NCI-H1105 treated with DMSO at 0.1 percent for 48 hours (cell line): ENCODE measurements around the gene DDHD1.

Experiments used
- DNase-seq: peaks from one replicate; lab custom pipeline; 2025; lab: John Stamatoyannopoulos, UW

Gene DDHD1

GRCh38 chr14:53034036-53034435, 119.1 kb downstream of the DDHD1 start:
- no peak for DNase-seq

GRCh38 chr14:53032838-53033390, 120.2 kb downstream of the DDHD1 start:
- DNase-seq = no peak

- DNase-seq = no peak
Measured at GRCh38 chr14:53032161-53032803, 120.8 kb downstream of the DDHD1 start.

GRCh38 chr14:53027562-53027961, 125.6 kb downstream of the DDHD1 start:
- DNase-seq = no peak

GRCh38 chr14:53027041-53027440, 126.1 kb downstream of the DDHD1 start:
- no peak for DNase-seq

GRCh38 chr14:53023325-53023724, 129.8 kb downstream of the DDHD1 start:
- no peak for DNase-seq

- no peak for DNase-seq
Measured at GRCh38 chr14:53022593-53022992, 130.5 kb downstream of the DDHD1 start.

GRCh38 chr14:53020193-53020932, 132.8 kb downstream of the DDHD1 start:
- DNase-seq = no peak

- no peak for DNase-seq
Measured at GRCh38 chr14:53019406-53019805, 133.7 kb downstream of the DDHD1 start.

GRCh38 chr14:53017837-53018236, 135.3 kb downstream of the DDHD1 start:
- no peak for DNase-seq

- DNase-seq = no peak
Measured at GRCh38 chr14:53016919-53017318, 136.2 kb downstream of the DDHD1 start.

- no peak for DNase-seq
Measured at GRCh38 chr14:53016491-53016890, 136.6 kb downstream of the DDHD1 start.

GRCh38 chr14:53011053-53011462, 142.1 kb downstream of the DDHD1 start:
- no peak for DNase-seq

GRCh38 chr14:53010193-53011040, 142.7 kb downstream of the DDHD1 start:
- DNase-seq = no peak

- DNase-seq = no peak
Measured at GRCh38 chr14:53006931-53007562, 146.1 kb downstream of the DDHD1 start.

- DNase-seq = no peak
Measured at GRCh38 chr14:53004976-53005375, 148.1 kb downstream of the DDHD1 start.

- DNase-seq = no peak
Measured at GRCh38 chr14:53003776-53004175, 149.3 kb downstream of the DDHD1 start.

- no peak for DNase-seq
Measured at GRCh38 chr14:53002576-53002975, 150.5 kb downstream of the DDHD1 start.

GRCh38 chr14:53001787-53002378, 151.2 kb downstream of the DDHD1 start:
- DNase-seq = no peak

GRCh38 chr14:52998376-52999015, 154.6 kb downstream of the DDHD1 start:
- DNase-seq = no peak

GRCh38 chr14:52996493-52996892, 156.6 kb downstream of the DDHD1 start:
- DNase-seq = no peak
